Epithelial cell of esophagus (primary cell): ENCODE measurements around the gene HSD11B1.
A peak's percentile ranks its signal among the peaks of the same experiment; 100 is the strongest.

ENCODE experiments used
- DNase-seq: peaks from one replicate; pipeline ENCODE4 v3.0.0; 2010; ENCODE audit warnings: low read depth
- H3K4me3 ChIP-seq: 2 replicates; pipeline ENCODE4 v1.5.1; 2011; ENCODE audit warnings: mild to moderate bottlenecking, low read length, control low read depth
- CTCF ChIP-seq: IDR thresholded peaks from 2 replicates; pipeline ENCODE4 v1.5.1; 2011; ENCODE audit warnings: low read depth, mild to moderate bottlenecking, low read length, control low read depth, inconsistent platforms; ENCODE audit not compliant: insufficient read depth; ENCODE audit errors: missing control alignments

Gene HSD11B1

GRCh38 chr1:209702832-209703231 lies 1.8 kb upstream of the HSD11B1 start:
- no peak for TF ChIP-seq CTCF
- no peak overlapping the region for H3K4me3 ChIP-seq
- DNase-seq: no peak

DNA sequence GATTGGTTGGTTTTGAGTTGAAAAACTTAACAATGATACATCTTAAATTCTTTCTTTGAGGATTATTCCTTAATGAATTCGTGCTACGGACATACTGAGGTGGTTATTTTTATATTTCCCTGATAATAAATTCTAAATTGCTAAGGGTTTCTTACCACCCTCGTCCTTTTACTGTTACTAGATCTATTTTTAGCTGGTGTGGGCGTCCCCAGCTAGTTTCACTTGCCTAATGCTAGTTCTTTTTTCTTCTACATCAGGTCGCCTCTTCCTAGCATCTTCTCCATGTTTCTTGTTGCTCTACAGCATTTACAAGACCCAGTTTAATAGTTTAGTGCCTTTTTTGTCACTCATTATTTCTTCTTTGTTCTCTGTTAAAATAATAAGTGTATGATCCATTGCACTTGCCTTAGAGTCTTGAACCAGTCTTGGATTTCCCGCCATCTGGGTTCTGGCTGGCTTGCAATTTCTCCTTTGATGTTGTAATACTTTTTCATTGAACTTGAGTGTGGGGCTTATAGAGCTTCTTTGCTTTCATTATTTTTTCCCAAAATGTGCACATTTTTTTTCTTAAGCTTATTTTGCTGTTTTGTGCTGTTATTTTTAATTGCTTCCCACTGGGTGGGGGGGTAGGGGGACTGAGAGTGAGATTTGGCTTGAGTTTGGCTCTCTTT lies 677 bp upstream of the HSD11B1 start:
- no peak overlapping the region for H3K4me3 ChIP-seq
- no peak for TF ChIP-seq CTCF
- no peak for DNase-seq

- TF ChIP-seq CTCF: no peak
- H3K4me3 ChIP-seq: no peak overlapping the region
These were observed 470 bp downstream of the HSD11B1 start for GRCh38 chr1:209705033-209705598.

GRCh38 chr1:209706622-209707021 lies 2.0 kb downstream of the HSD11B1 start:
- no peak for DNase-seq
- no peak overlapping the region for H3K4me3 ChIP-seq
- TF ChIP-seq CTCF: no peak

More at GRCh38 chr1:209705033-209705598, 470 bp downstream of the HSD11B1 start:
- DNase-seq: no peak

GRCh38 chr1:209707308-209707707 lies 2.7 kb downstream of the HSD11B1 start:
- peak; percentile 25 for DNase-seq
- TF ChIP-seq CTCF: no peak

DNA sequence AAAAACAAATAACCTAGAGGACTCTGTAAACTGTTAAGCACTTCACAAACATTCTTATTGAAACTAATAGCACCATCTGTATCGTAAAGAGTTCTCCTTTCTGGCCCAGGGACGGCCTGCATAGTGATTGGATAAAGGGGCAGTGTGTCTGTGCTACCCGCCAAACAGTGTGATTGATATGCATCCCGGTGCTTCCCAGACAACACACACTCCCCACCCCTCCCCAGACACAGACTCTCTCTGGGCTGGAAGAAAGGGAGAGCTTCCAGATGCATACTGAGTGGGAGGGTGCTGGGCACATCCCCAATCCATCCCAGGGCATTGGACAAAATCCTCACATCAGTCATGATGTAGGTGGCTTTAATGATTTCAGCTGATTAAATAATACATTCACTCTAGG lies 3.7 kb downstream of the HSD11B1 start:
- TF ChIP-seq CTCF: no peak
- no peak for DNase-seq
- no peak overlapping the region for H3K4me3 ChIP-seq

More at GRCh38 chr1:209707308-209707707, 2.7 kb downstream of the HSD11B1 start:
- H3K4me3 ChIP-seq: no peak overlapping the region

GRCh38 chr1:209710093-209710492 lies 5.4 kb downstream of the HSD11B1 start:
- no peak for DNase-seq
- no peak overlapping the region for H3K4me3 ChIP-seq
- TF ChIP-seq CTCF: no peak
